Measurements from ENCODE around the gene CPT1A.
A peak's percentile ranks its signal among the peaks of the same experiment; 100 is the strongest.

Gene CPT1A

GRCh38 chr11:68844376-68844775 is 2.7 kb upstream of the CPT1A start:
- no peaks in the 10 kb centered on the region for H3K9me2 ChIP-seq (replicated peaks; ENCODE audit: insufficient read depth, low read length)
- H3K9me3 ChIP-seq (ENCODE audit: insufficient read depth, low read length), result no peaks in the 10 kb centered on the region
- no peak overlapping the region for H3K27ac ChIP-seq (ENCODE audit: low read depth, low read length)
- peak overlapping the region; percentile 94 for H3K4me2 ChIP-seq (ENCODE audit: low read depth, low read length, poor library complexity, severe bottlenecking)
- H3F3A ChIP-seq (ENCODE audit: insufficient read depth), result peaks cover 11% of the 10 kb centered on the region
- peak overlapping the region; percentile 43 for H2AFZ ChIP-seq (ENCODE audit: low read depth, low read length, severe bottlenecking)
- TF ChIP-seq CTCF (IDR thresholded peaks at IDR 0.05; ENCODE audit: insufficient read depth, low read length, poor library complexity, severe bottlenecking) (no peak), EZH2phosphoT487 (conservative IDR thresholded peaks at IDR 0.05; ENCODE audit: low read length) (no peak)
- no peak overlapping the region for H3K9ac ChIP-seq (ENCODE audit: low read length)
- H3K79me2 ChIP-seq (ENCODE audit: insufficient read depth, low read length), result no peaks in the 10 kb centered on the region
- H3K36me3 ChIP-seq (ENCODE audit: low read length), result no peaks in the 10 kb centered on the region
- H4K20me1 ChIP-seq (ENCODE audit: low read depth, low read length), result no peaks in the 10 kb centered on the region
- H3K4me3 ChIP-seq (ENCODE audit: insufficient read depth, low read length, poor library complexity, severe bottlenecking), result no peak overlapping the region
- no peaks in the 10 kb centered on the region for H3K27me3 ChIP-seq (ENCODE audit: low read length)

- H3K27ac ChIP-seq (ENCODE audit: low read depth, low read length), result no peak overlapping the region
- H3K9me2 ChIP-seq (replicated peaks; ENCODE audit: insufficient read depth, low read length), result no peaks in the 10 kb centered on the region
- H3F3A ChIP-seq (ENCODE audit: insufficient read depth), result peaks cover 13% of the 10 kb centered on the region
- TF ChIP-seq EZH2phosphoT487 (conservative IDR thresholded peaks at IDR 0.05; ENCODE audit: low read length) (no peak), CTCF (IDR thresholded peaks at IDR 0.05; ENCODE audit: insufficient read depth, low read length, poor library complexity, severe bottlenecking) (peak; percentile 58)
- no peaks in the 10 kb centered on the region for H3K9me3 ChIP-seq (ENCODE audit: insufficient read depth, low read length)
- no peaks in the 10 kb centered on the region for H3K79me2 ChIP-seq (ENCODE audit: insufficient read depth, low read length)
- H3K27me3 ChIP-seq (ENCODE audit: low read length), result no peaks in the 10 kb centered on the region
- no peak overlapping the region for H3K9ac ChIP-seq (ENCODE audit: low read length)
- H3K36me3 ChIP-seq (ENCODE audit: low read length), result no peaks in the 10 kb centered on the region
- peak overlapping the region; percentile 94 for H3K4me2 ChIP-seq (ENCODE audit: low read depth, low read length, poor library complexity, severe bottlenecking)
- H2AFZ ChIP-seq (ENCODE audit: low read depth, low read length, severe bottlenecking), result peak overlapping the region; percentile 43
- H3K4me3 ChIP-seq (ENCODE audit: insufficient read depth, low read length, poor library complexity, severe bottlenecking), result peak overlapping the region; percentile 2
- H4K20me1 ChIP-seq (ENCODE audit: low read depth, low read length), result no peaks in the 10 kb centered on the region
Measured at GRCh38 chr11:68843703-68844312, 2.1 kb upstream of the CPT1A start.

- peak overlapping the region; percentile 94 for H3K4me2 ChIP-seq (ENCODE audit: low read depth, low read length, poor library complexity, severe bottlenecking)
- peak overlapping the region; percentile 2 for H3K4me3 ChIP-seq (ENCODE audit: insufficient read depth, low read length, poor library complexity, severe bottlenecking)
- no peaks in the 10 kb centered on the region for H3K9me2 ChIP-seq (replicated peaks; ENCODE audit: insufficient read depth, low read length)
- no peaks in the 10 kb centered on the region for H4K20me1 ChIP-seq (ENCODE audit: low read depth, low read length)
- no peaks in the 10 kb centered on the region for H3K27me3 ChIP-seq (ENCODE audit: low read length)
- peaks cover 16% of the 10 kb centered on the region for H3F3A ChIP-seq (ENCODE audit: insufficient read depth)
- peak overlapping the region; percentile 43 for H2AFZ ChIP-seq (ENCODE audit: low read depth, low read length, severe bottlenecking)
- H3K36me3 ChIP-seq (ENCODE audit: low read length), result no peaks in the 10 kb centered on the region
- H3K9ac ChIP-seq (ENCODE audit: low read length), result no peak overlapping the region
- no peak overlapping the region for H3K27ac ChIP-seq (ENCODE audit: low read depth, low read length)
- no peaks in the 10 kb centered on the region for H3K9me3 ChIP-seq (ENCODE audit: insufficient read depth, low read length)
- no peak for TF ChIP-seq CTCF (IDR thresholded peaks at IDR 0.05; ENCODE audit: insufficient read depth, low read length, poor library complexity, severe bottlenecking)
- TF ChIP-seq EZH2phosphoT487 (conservative IDR thresholded peaks at IDR 0.05; ENCODE audit: low read length), result no peak
- no peaks in the 10 kb centered on the region for H3K79me2 ChIP-seq (ENCODE audit: insufficient read depth, low read length)
Measured at GRCh38 chr11:68843052-68843561, 1.4 kb upstream of the CPT1A start.
